ENCODE results near the gene APOB.

GRCh38 chr2:20966061-20966595 lies 77.7 kb downstream of the APOB start:
- TF ChIP-seq CTCF (CRISPR knock-in tag; IDR thresholded peaks at IDR 0.05) (no peak), FOXP4 (CRISPR knock-in tag; IDR thresholded peaks at IDR 0.05) (no peak), CREM (IDR thresholded peaks at IDR 0.05) (no peak), CREM (CRISPR knock-in tag; IDR thresholded peaks at IDR 0.05) (no peak), POLR2A (IDR thresholded peaks at IDR 0.05; ENCODE audit: insufficient read depth in 1 of 2, low read depth in 2 of 2, low read length in 2 of 2) (no peak), NR2F2 (IDR thresholded peaks at IDR 0.05; ENCODE audit: borderline replicate concordance, low read depth) (no peak)

Data from HepG2 (cell line).